ENCODE data around the gene BTBD9. TPM values are rescaled to one million over a fixed set of nuclear protein-coding genes. Genes with fewer than 3 reads are reported as not detected.

BTBD9 gene
- total and polyA plus RNA-seq, 5 donors, result 9.8 to 24.6 (median 23.7) TPM

- 58% methylated on average over 1 of the region's 1 CpG for WGBS
- Histone ChIP-seq H3K27ac (ENCODE audit: low read length) (no peak overlapping the region), H3K4me1 (ENCODE audit: control insufficient read depth, insufficient read depth, low read length) (no peaks in the 10 kb centered on the region), H3K4me3 (ENCODE audit: low read length) (no peak overlapping the region), H3K9me3 (ENCODE audit: control insufficient read depth, low read length) (no peaks in the 10 kb centered on the region), H3K27me3 (ENCODE audit: control insufficient read depth, insufficient read depth) (no peaks in the 10 kb centered on the region)
- DNase-seq, result no peak
- intact Hi-C loops (cut with DNase I), result no loop called here
- no peak for ATAC-seq
These were observed 37.3 kb upstream of the BTBD9 start for GRCh38 chr6:38676974-38677544.

GRCh38 chr6:38676236-38676973, 36.7 kb upstream of the BTBD9 start:
- Histone ChIP-seq H3K9me3 (ENCODE audit: control insufficient read depth, low read length) (no peaks in the 10 kb centered on the region), H3K27ac (ENCODE audit: low read length) (no peak overlapping the region), H3K27me3 (ENCODE audit: control insufficient read depth, insufficient read depth) (no peaks in the 10 kb centered on the region), H3K4me3 (ENCODE audit: low read length) (no peak overlapping the region), H3K4me1 (ENCODE audit: control insufficient read depth, insufficient read depth, low read length) (no peaks in the 10 kb centered on the region)
- WGBS, result 70% methylated on average over 2 of the region's 2 CpGs
- DNase-seq (no peak), ATAC-seq (peak; percentile 49 to 70)
- intact Hi-C loops (cut with DNase I), result no loop called here

- Histone ChIP-seq H3K4me1 (ENCODE audit: control insufficient read depth, insufficient read depth, low read length) (no peaks in the 10 kb centered on the region), H3K4me3 (ENCODE audit: low read length) (no peak overlapping the region), H3K27me3 (ENCODE audit: control insufficient read depth, insufficient read depth) (no peaks in the 10 kb centered on the region), H3K27ac (ENCODE audit: low read length) (no peak overlapping the region), H3K9me3 (ENCODE audit: control insufficient read depth, low read length) (no peaks in the 10 kb centered on the region)
- DNase-seq, result no peak
- intact Hi-C loops (cut with DNase I), result no loop called here
- 37% methylated on average over 9 of the region's 9 CpGs for WGBS
- peak in 1 of 2 donors; percentile 76 for ATAC-seq
These were observed 33.9 kb upstream of the BTBD9 start for GRCh38 chr6:38673397-38674165.

DNA sequence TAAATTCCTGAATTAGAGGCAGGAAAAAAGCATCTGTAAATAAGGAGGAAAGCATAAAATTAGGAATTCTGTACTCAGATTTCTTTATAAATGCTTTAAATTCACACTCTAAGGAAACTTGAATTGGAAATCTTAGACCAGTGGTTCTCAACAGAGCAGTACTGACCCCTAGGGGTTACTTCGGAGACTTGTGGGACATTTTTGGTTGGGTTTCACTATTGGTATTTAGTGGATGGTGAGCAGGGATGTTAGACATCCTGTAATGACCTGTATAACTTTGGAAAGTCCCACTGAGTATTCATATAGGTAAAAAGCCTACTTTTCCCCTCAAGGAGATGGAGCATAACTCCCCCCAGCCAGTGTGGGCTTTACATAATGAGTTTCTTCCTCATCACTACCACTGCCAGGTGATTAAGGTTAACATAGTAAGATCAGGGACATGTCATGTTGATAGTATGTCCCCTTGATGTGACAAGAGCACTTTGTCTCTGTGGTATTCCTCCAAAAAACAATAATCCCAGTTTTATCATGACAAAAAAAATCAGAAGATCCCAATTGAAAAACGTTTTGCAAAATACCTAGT, 32.2 kb upstream of the BTBD9 start:
- Histone ChIP-seq H3K4me1 (ENCODE audit: control insufficient read depth, insufficient read depth, low read length) (no peaks in the 10 kb centered on the region), H3K27ac (ENCODE audit: low read length) (no peak overlapping the region), H3K27me3 (ENCODE audit: control insufficient read depth, insufficient read depth) (no peaks in the 10 kb centered on the region), H3K4me3 (ENCODE audit: low read length) (no peak overlapping the region), H3K9me3 (ENCODE audit: control insufficient read depth, low read length) (no peaks in the 10 kb centered on the region)
- ATAC-seq (peak; percentile 63 to 64), DNase-seq (no peak)
- 9% methylated on average over 2 of the region's 2 CpGs for WGBS
- intact Hi-C loops (cut with DNase I), result no loop called here

GRCh38 chr6:38658418-38659167, 18.9 kb upstream of the BTBD9 start:
- DNase-seq (no peak), ATAC-seq (no peak)
- intact Hi-C loops (cut with DNase I), result no loop called here
- Histone ChIP-seq H3K9me3 (ENCODE audit: control insufficient read depth, low read length) (no peaks in the 10 kb centered on the region), H3K4me3 (ENCODE audit: low read length) (no peak overlapping the region), H3K27me3 (ENCODE audit: control insufficient read depth, insufficient read depth) (no peaks in the 10 kb centered on the region), H3K4me1 (ENCODE audit: control insufficient read depth, insufficient read depth, low read length) (no peaks in the 10 kb centered on the region), H3K27ac (ENCODE audit: low read length) (no peak overlapping the region)
- WGBS, result 93% methylated on average over 3 of the region's 3 CpGs

GRCh38 chr6:38656896-38657295, 17.2 kb upstream of the BTBD9 start:
- H3K9me3 ChIP-seq (ENCODE audit: control insufficient read depth, low read length), result no peaks in the 10 kb centered on the region
- ATAC-seq (no peak), DNase-seq (no peak)
- H3K4me3 ChIP-seq (ENCODE audit: low read length), result no peak overlapping the region
- no peaks in the 10 kb centered on the region for H3K27me3 ChIP-seq (ENCODE audit: control insufficient read depth, insufficient read depth)
- 95% methylated on average over 1 of the region's 1 CpG for WGBS
- H3K4me1 ChIP-seq (ENCODE audit: control insufficient read depth, insufficient read depth, low read length), result no peaks in the 10 kb centered on the region
- intact Hi-C loops (cut with DNase I), result no loop called here
- H3K27ac ChIP-seq (ENCODE audit: low read length), result no peak overlapping the region

GRCh38 chr6:38654263-38654662, 14.5 kb upstream of the BTBD9 start:
- no peak overlapping the region for H3K4me3 ChIP-seq (ENCODE audit: low read length)
- intact Hi-C loops (cut with DNase I), result no loop called here
- no peaks in the 10 kb centered on the region for H3K27me3 ChIP-seq (ENCODE audit: control insufficient read depth, insufficient read depth)
- no peaks in the 10 kb centered on the region for H3K9me3 ChIP-seq (ENCODE audit: control insufficient read depth, low read length)
- H3K27ac ChIP-seq (ENCODE audit: low read length), result no peak overlapping the region
- no peaks in the 10 kb centered on the region for H3K4me1 ChIP-seq (ENCODE audit: control insufficient read depth, insufficient read depth, low read length)
- WGBS, result 82% methylated on average over 2 of the region's 2 CpGs
- no peak for DNase-seq
- no peak for ATAC-seq

- ATAC-seq (no peak), DNase-seq (no peak)
- H3K27me3 ChIP-seq (ENCODE audit: control insufficient read depth, insufficient read depth), result no peaks in the 10 kb centered on the region
- no peaks in the 10 kb centered on the region for H3K9me3 ChIP-seq (ENCODE audit: control insufficient read depth, low read length)
- intact Hi-C loops (cut with DNase I), result no loop called here
- no peak overlapping the region for H3K4me3 ChIP-seq (ENCODE audit: low read length)
- no peaks in the 10 kb centered on the region for H3K4me1 ChIP-seq (ENCODE audit: control insufficient read depth, insufficient read depth, low read length)
- no peak overlapping the region for H3K27ac ChIP-seq (ENCODE audit: low read length)
- 97% methylated on average over 2 of the region's 2 CpGs for WGBS
These were observed 11.5 kb upstream of the BTBD9 start for GRCh38 chr6:38651121-38651784.

DNA sequence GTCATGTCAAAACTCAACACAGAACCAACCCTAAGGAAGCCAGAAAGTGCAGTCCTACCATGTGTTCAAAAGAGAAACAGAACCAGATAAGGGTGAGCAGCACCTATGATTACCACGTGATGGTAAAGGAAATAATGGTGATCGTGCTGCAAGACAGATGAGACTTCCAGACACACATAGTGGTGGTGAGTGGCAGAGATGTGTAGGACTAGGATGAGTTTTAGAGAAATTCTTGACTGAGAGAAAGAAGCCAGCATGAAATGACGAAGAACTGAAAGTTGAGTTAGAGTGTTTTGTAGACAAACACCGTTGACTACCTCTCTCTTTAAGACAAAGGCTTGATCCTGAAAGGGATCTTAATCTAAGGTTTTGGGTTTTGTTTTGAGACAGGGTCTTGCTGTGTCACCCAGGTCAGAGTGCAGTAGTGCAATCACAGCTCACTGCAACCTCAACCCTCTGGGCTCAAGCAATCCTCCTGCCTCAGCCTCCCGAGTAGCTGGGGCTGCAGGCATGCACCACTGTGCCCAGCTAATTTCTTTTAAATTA, 10.6 kb upstream of the BTBD9 start:
- no peak for ATAC-seq
- DNase-seq, result no peak
- Histone ChIP-seq H3K9me3 (ENCODE audit: control insufficient read depth, low read length) (no peaks in the 10 kb centered on the region), H3K27ac (ENCODE audit: low read length) (no peak overlapping the region), H3K27me3 (ENCODE audit: control insufficient read depth, insufficient read depth) (no peaks in the 10 kb centered on the region), H3K4me1 (ENCODE audit: control insufficient read depth, insufficient read depth, low read length) (no peaks in the 10 kb centered on the region), H3K4me3 (ENCODE audit: low read length) (no peak overlapping the region)
- intact Hi-C loops (cut with DNase I), result no loop called here
- WGBS, result 82% methylated on average over 5 of the region's 5 CpGs

- Histone ChIP-seq H3K4me1 (ENCODE audit: control insufficient read depth, insufficient read depth, low read length) (no peaks in the 10 kb centered on the region), H3K4me3 (ENCODE audit: low read length) (no peak overlapping the region), H3K27me3 (ENCODE audit: control insufficient read depth, insufficient read depth) (no peaks in the 10 kb centered on the region), H3K27ac (ENCODE audit: low read length) (no peak overlapping the region), H3K9me3 (ENCODE audit: control insufficient read depth, low read length) (no peaks in the 10 kb centered on the region)
- no peak for ATAC-seq
- intact Hi-C loops (cut with DNase I), result no loop called here
- no peak for DNase-seq
- 82% methylated on average over 2 of the region's 2 CpGs for WGBS
These were observed 10.0 kb upstream of the BTBD9 start for GRCh38 chr6:38649744-38650143.
